B cell (primary cell): ENCODE measurements around the gene CCDC85B. TPM values are rescaled to one million over a fixed set of nuclear protein-coding genes. Genes with fewer than 3 reads are reported as not detected.

ENCODE experiments used
- ATAC-seq: fragments of 200-7000 bp; cut with Tn5 transposase; one replicate; pipeline ENCODE4 v1.10.0; 2021; ENCODE audit warnings: low read depth, mild to moderate bottlenecking, moderate number of reproducible peaks, moderate library complexity
- CTCF ChIA-PET: fragments of 350-600 bp; sonication (Branson Sonifier 250); formaldehyde crosslinking; loops from one replicate; lab custom pipeline; 2021; ENCODE audit warnings: antibody characterized with exemption, inconsistent platforms; lab: Charles Lee
- POLR2A ChIA-PET: fragments of 350-600 bp; sonication (Branson Sonifier 250); formaldehyde crosslinking; loops from one replicate; lab custom pipeline; 2021; ENCODE audit warnings: antibody characterized with exemption; lab: Charles Lee
- DNase-seq: peaks from one replicate; pipeline ENCODE4 v3.0.0; 2013
- H2AFZ ChIP-seq: 2 replicates; pipeline ENCODE4 v1.6.1; 2012; ENCODE audit warnings: mild to moderate bottlenecking, low read depth, low read length; ENCODE audit not compliant: insufficient read depth, poor library complexity, severe bottlenecking
- H3K27ac ChIP-seq, 2 donors: 1 replicate in 1 of 2; 2 replicates in 1 of 2; pipeline ENCODE4 v1.5.1; 2012 to 2013; ENCODE audit warnings: low read length in 2 of 2, mild to moderate bottlenecking in 2 of 2, moderate library complexity in 1 of 2
- H3K27me3 ChIP-seq, 4 experiments: fragments of 200-600 bp in 1 of 4; sonication (generic) in 1 of 4; replicated peaks in 1 of 4; 1 replicate in 2 of 4; 2 replicates in 2 of 4; pipeline versions ENCODE4 v1.6.1 to v1.7.0; 2013 to 2016; ENCODE audit warnings: low read length in 3 of 4, mild to moderate bottlenecking in 2 of 4, mixed read lengths in 1 of 4, moderate library complexity in 1 of 4; ENCODE audit not compliant: insufficient read depth in 4 of 4, control insufficient read depth in 3 of 4; ENCODE audit errors: control extremely low read depth in 1 of 4
- H3K36me3 ChIP-seq, 2 experiments: replicated peaks in 1 of 2; 1 replicate in 1 of 2; 2 replicates in 1 of 2; pipeline versions ENCODE4 v1.6.1 to v1.7.1; 2013; ENCODE audit warnings: low read length in 1 of 2; ENCODE audit not compliant: insufficient read depth in 2 of 2, control insufficient read depth in 1 of 2; ENCODE audit errors: control extremely low read depth in 1 of 2, extremely low read depth in 1 of 2
- H3K4me1 ChIP-seq, 2 donors: fragments of 200-600 bp in 1 of 2; sonication (generic) in 1 of 2; 1 replicate in 1 of 2; 2 replicates in 1 of 2; pipeline versions ENCODE4 v1.5.1 to v1.6.1; 2013 to 2017; ENCODE audit warnings: low read length in 2 of 2; ENCODE audit not compliant: control insufficient read depth in 2 of 2, insufficient read depth in 2 of 2
- H3K4me2 ChIP-seq: replicated peaks from 2 replicates; pipeline ENCODE3; 2012; ENCODE audit warnings: mild to moderate bottlenecking, low read depth, low read length; ENCODE audit not compliant: poor library complexity, severe bottlenecking
- H3K4me3 ChIP-seq, 5 experiments: fragments of 200-600 bp in 1 of 5; sonication (generic) in 1 of 5; 1 replicate in 3 of 5; 2 replicates in 2 of 5; pipeline versions ENCODE4 v1.5.1 to v1.7.0; 2011 to 2016; ENCODE audit warnings: low read length in 4 of 5, mild to moderate bottlenecking in 4 of 5, low read depth in 2 of 5, control low read depth in 1 of 5, moderate library complexity in 1 of 5; ENCODE audit not compliant: insufficient read depth in 1 of 5; ENCODE audit errors: control extremely low read depth in 1 of 5, extremely low read depth in 1 of 5
- H3K79me2 ChIP-seq: fragments of 200-600 bp; sonication (generic); one replicate; pipeline ENCODE4 v1.6.0; 2016; ENCODE audit warnings: low read length; ENCODE audit not compliant: control insufficient read depth, insufficient read depth
- H3K9ac ChIP-seq: fragments of 200-600 bp; sonication (generic); 2 replicates; pipeline ENCODE4 v1.6.1; 2017; ENCODE audit warnings: mild to moderate bottlenecking, low read length, moderate library complexity
- H3K9me3 ChIP-seq, 3 donors: one replicate each; pipeline versions ENCODE4 v1.6.1 to v1.7.1; 2013; ENCODE audit warnings: low read length in 2 of 3; ENCODE audit not compliant: control insufficient read depth in 2 of 3, insufficient read depth in 1 of 3; ENCODE audit errors: control extremely low read depth in 1 of 3
- H4K20me1 ChIP-seq: 2 replicates; pipeline ENCODE4 v1.6.0; 2012; ENCODE audit warnings: mild to moderate bottlenecking, low read length; ENCODE audit not compliant: insufficient read depth, control insufficient read depth, poor library complexity, severe bottlenecking
- H3K27ac Mint-ChIP-seq: one replicate; pipeline ENCODE4 v1.8.0; 2021; ENCODE audit warnings: mixed read lengths
- H3K27me3 Mint-ChIP-seq: one replicate; pipeline ENCODE4 v1.8.0; 2021; ENCODE audit warnings: mixed read lengths
- H3K4me1 Mint-ChIP-seq: one replicate; pipeline ENCODE4 v1.8.0; 2021; ENCODE audit warnings: mixed read lengths
- H3K4me3 Mint-ChIP-seq: one replicate; pipeline ENCODE4 v1.8.0; 2021; ENCODE audit warnings: mixed read lengths
- H3K9me3 Mint-ChIP-seq: one replicate; pipeline ENCODE4 v1.8.0; 2022; ENCODE audit warnings: mixed read lengths; ENCODE audit not compliant: insufficient read depth
- EZH2 ChIP-seq: IDR thresholded peaks from 2 replicates; pipeline ENCODE4 v1.6.1; 2012; ENCODE audit warnings: borderline replicate concordance, low read depth, mild to moderate bottlenecking, moderate library complexity, low read length; ENCODE audit not compliant: insufficient read depth, poor library complexity, severe bottlenecking
- WGBS: methylation state at CpG from one replicate; pipeline ENCODE4 v1.1.5; 2013; ENCODE audit warnings: missing lambda C conversion rate; ENCODE audit not compliant: insufficient coverage; 5-methylcytosine and 5-hydroxymethylcytosine counted together
- intact Hi-C: fragments of 100-400 bp; cut with micrococcal nuclease; formaldehyde crosslinking; loops from one replicate; pipeline ENCODE4 v1.10.0; 2022
- polyA plus RNA-seq: library from polyadenylated mRNA; depleted of rRNA; stranded (reverse); fragments of >200 nt; gene quantifications from 2 replicates; pipeline ENCODE4 v1.2.3, GENCODE V29; 2012
- total RNA-seq, 2 donors: library from RNA; stranded (reverse); fragments of 120-200 nt in 1 of 2; gene quantifications; 1 replicate in 1 of 2; 2 replicates in 1 of 2; pipeline versions ENCODE4 v1.2.3 to v1.2.4, GENCODE V29; 2013 to 2022
- TF ChIP-seq, protein P1 (sequence below): fragments of 200-600 bp; IDR thresholded peaks from one replicate; pipeline ENCODE4 v1.8.0; 2022; ENCODE audit warnings: antibody characterized with exemption, mild to moderate bottlenecking

CCDC85B gene
- total and polyA plus RNA-seq, 2 donors (not counting 1 experiment from before 2014, with no cell fraction given): 18.2 to 39.5 TPM

DNA sequence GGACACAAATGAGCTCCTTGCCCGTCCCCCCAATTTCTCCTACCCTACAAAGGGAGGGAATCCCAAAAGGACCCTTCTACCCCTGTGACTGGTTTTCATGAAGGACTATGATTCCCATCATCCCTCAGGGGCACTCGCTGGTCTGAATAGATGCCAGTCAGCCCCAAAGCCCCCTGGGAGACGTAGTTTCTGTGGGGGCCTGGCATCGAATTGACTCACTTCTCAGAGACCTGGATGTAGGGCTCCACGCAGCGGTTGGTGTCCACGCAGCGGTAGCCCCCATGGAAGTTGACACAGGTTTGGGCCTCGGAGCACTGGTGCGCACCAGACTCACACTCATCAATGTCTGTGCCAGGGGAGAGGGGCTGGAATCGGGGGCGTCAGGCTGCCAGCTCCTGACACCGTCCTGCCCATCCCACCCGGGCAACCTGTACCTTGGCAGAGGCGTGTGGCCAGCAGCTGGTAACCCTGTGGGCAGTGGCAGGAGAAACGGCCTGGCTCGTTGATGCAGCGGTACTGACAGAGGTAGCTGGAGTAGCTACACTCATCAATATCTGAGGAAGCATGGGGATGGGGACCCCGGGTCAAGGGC, 22.3 kb upstream of the CCDC85B start:
- peaks cover 0 to 33% of the 10 kb centered on the region in 2 experiments for H3K36me3 ChIP-seq
- H3K4me1 Mint-ChIP-seq: peaks cover 21% of the 10 kb centered on the region
- peaks cover 10 to 19% of the 10 kb centered on the region in 2 donors for H3K4me1 ChIP-seq
- no peak overlapping the region for H3K4me3 ChIP-seq
- ChIA-PET POLR2A (interaction anchor here (3.6 kb wide), 1 partner anchor 7 kb away, joined by 20 read pairs; the partner anchor contains the start of gene MUS81), CTCF (interaction anchor here (1.3 to 7.0 kb wide), 3 partner anchors 8 to 19 kb away, joined by 6 to 71 read pairs (median 65); partner anchors contain the start of genes CCDC85B, CFL1, FIBP and MUS81)
- no peaks in the 10 kb centered on the region for H3K27me3 ChIP-seq
- H2AFZ ChIP-seq: no peak overlapping the region
- no peak overlapping the region for H3K9ac ChIP-seq
- intact Hi-C loops: no loop called here
- H3K27me3 Mint-ChIP-seq: peaks cover 3% of the 10 kb centered on the region
- no peak for TF ChIP-seq EZH2
- TF ChIP-seq, protein P1, sequence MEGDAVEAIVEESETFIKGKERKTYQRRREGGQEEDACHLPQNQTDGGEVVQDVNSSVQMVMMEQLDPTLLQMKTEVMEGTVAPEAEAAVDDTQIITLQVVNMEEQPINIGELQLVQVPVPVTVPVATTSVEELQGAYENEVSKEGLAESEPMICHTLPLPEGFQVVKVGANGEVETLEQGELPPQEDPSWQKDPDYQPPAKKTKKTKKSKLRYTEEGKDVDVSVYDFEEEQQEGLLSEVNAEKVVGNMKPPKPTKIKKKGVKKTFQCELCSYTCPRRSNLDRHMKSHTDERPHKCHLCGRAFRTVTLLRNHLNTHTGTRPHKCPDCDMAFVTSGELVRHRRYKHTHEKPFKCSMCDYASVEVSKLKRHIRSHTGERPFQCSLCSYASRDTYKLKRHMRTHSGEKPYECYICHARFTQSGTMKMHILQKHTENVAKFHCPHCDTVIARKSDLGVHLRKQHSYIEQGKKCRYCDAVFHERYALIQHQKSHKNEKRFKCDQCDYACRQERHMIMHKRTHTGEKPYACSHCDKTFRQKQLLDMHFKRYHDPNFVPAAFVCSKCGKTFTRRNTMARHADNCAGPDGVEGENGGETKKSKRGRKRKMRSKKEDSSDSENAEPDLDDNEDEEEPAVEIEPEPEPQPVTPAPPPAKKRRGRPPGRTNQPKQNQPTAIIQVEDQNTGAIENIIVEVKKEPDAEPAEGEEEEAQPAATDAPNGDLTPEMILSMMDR: no peak
- H3K27ac ChIP-seq: no peak overlapping the region
- peaks cover 17% of the 10 kb centered on the region for H4K20me1 ChIP-seq
- H3K4me3 Mint-ChIP-seq: no peak overlapping the region
- peaks cover 4% of the 10 kb centered on the region for H3K79me2 ChIP-seq
- peak; percentile 72 for ATAC-seq
- no peak for DNase-seq
- H3K4me2 ChIP-seq: no peak overlapping the region
- no peak overlapping the region for H3K27ac Mint-ChIP-seq
- no peaks in the 10 kb centered on the region for H3K9me3 Mint-ChIP-seq
- WGBS: 92% methylated on average over 14 of the region's 19 CpGs
- no peaks in the 10 kb centered on the region for H3K9me3 ChIP-seq

DNA sequence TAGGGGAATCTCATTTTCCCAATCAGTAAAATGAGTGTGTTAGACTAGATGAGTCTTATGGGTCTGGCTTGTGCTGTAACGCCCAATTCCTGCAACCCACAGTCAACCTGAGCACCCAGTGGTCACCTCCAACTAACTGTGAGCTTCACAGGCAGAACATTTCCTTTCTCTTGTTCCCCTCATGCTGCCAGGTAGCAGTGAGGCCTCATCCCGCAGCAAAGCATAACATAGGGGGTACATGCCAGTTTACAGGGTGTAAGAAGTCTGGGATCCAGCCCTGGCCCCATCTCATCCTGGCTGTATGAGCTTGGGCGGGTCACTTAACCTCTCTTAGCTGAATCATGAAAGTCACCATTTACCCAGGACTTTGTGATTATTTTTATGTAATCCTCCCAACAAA, 21.6 kb upstream of the CCDC85B start:
- Histone ChIP-seq H3K79me2 (no peaks in the 10 kb centered on the region), H4K20me1 (peaks cover 10% of the 10 kb centered on the region), H3K27me3 (no peaks in the 10 kb centered on the region), H3K9ac (no peak overlapping the region), H3K4me3 (no peak overlapping the region), H3K27ac (no peak overlapping the region), H3K36me3 (peaks cover 0 to 25% of the 10 kb centered on the region in 2 experiments), H3K4me2 (no peak overlapping the region), H2AFZ (no peak overlapping the region), H3K9me3 (no peaks in the 10 kb centered on the region), H3K4me1 (peaks cover 10 to 24% of the 10 kb centered on the region in 2 donors)
- intact Hi-C loops: no loop called here
- Mint-ChIP-seq H3K9me3 (no peaks in the 10 kb centered on the region), H3K4me1 (peaks cover 28% of the 10 kb centered on the region), H3K4me3 (no peak overlapping the region), H3K27me3 (peaks cover 5% of the 10 kb centered on the region), H3K27ac (no peak overlapping the region)
- 90% methylated on average over 2 of the region's 3 CpGs for WGBS
- DNase-seq (no peak), ATAC-seq (no peak)
- POLR2A ChIA-PET: interaction anchor here (1.2 to 3.6 kb wide), 2 partner anchors 8 to 10 kb away, joined by 4 to 20 read pairs; partner anchors contain the start of gene MUS81
- no peak for TF ChIP-seq EZH2
- TF ChIP-seq, protein P1: no peak
- CTCF ChIA-PET: interaction anchor here (1.3 to 7.0 kb wide), 3 partner anchors 9 to 19 kb away, joined by 6 to 71 read pairs (median 65); partner anchors contain the start of genes CCDC85B, CFL1, FIBP and MUS81
